HEK293 (cell line): ENCODE data around the gene ADAMTS8.

Experiments used
- CTCF ChIP-seq: fragments of 450-650 bp; formaldehyde crosslinking; IDR thresholded peaks from 2 replicates; pipeline ENCODE4 v1.5.1; 2016; ENCODE audit warnings: missing biosample characterization, missing genetic modification characterization
- ZNF639 ChIP-seq: fragments of 450-650 bp; formaldehyde crosslinking; IDR thresholded peaks from 2 replicates; pipeline ENCODE4 v1.5.1; 2016; ENCODE audit warnings: missing biosample characterization, missing genetic modification characterization

GRCh38 chr11:130426223-130426836 lies 2.1 kb downstream of the ADAMTS8 start:
- TF ChIP-seq CTCF (no peak), ZNF639 (tag by site-specific recombination) (no peak)
